RKO (cell line): ENCODE results near the gene FZD10.

ENCODE experiments used
- DNase-seq: peaks from one replicate; pipeline ENCODE4 v3.0.0-alpha.2; 2016; ENCODE audit warnings: low spot score

Gene FZD10, protein sequence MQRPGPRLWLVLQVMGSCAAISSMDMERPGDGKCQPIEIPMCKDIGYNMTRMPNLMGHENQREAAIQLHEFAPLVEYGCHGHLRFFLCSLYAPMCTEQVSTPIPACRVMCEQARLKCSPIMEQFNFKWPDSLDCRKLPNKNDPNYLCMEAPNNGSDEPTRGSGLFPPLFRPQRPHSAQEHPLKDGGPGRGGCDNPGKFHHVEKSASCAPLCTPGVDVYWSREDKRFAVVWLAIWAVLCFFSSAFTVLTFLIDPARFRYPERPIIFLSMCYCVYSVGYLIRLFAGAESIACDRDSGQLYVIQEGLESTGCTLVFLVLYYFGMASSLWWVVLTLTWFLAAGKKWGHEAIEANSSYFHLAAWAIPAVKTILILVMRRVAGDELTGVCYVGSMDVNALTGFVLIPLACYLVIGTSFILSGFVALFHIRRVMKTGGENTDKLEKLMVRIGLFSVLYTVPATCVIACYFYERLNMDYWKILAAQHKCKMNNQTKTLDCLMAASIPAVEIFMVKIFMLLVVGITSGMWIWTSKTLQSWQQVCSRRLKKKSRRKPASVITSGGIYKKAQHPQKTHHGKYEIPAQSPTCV

DNA sequence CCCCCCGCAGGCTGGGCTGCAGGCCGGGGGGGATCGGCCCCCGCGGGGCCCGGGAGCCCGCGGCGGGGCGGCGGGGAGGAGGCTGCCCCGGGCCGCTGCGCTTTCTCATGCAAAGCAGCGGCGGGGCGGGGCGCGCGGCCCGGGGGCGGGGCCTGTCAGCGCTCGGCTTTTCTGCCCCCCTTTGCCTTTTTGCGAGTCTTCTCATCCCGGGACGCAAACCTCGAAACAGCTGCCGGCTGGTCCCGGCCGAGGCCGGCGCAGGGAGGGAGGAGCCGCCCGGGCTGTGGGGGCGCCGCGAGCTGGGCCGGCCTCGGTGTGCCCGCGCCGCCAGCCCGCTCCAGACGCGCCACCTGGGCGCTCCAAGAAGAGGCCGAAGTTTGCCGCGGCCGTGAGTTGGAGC lies at the start of gene FZD10:
Gene FZD10 (plus strand): TSS at position 198 of the 400 bp plus-strand sequence. CDS start 479 bp downstream, outside the sequence.
- DNase-seq: no peak

DNA sequence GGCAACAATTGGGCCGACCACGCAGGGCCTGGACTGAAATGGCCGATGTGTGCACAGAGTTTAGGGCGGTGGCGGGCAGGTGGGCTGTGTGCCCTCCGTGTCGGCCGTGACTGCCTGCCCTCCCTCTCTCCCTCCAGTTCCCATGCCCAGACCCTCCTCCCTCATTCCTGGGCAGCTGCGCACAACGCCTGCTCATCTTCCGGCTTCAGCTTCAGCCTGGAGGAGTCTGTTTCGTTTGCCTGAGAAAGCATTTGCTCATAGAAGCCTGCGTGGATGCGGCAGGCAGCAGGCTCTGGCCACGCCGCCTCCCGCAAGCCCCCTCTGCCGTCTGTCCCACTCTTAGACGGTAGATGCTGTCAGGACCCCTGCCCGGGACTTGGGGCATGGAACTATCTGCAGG lies 47.3 kb upstream of the FZD10 start:
- DNase-seq: no peak

DNA sequence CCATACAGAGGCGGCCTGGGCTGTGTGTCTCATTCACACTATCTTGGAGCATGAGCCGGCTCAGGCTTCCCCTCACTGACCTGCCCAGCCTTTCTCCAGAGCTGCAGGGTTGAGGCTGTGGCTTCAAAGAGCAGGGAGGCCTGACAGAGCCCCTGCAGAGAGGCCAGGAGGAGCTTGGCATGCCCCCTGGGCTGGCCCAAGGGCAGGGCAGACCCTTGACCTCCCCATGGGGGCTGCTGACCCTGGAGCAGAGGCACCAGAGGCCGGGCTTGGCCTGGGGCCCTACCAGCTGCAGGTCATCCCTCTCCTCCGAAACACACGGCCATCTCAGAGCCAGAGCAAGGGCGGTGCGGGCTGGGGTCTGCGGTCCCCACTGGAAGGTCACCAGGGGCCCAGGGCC lies 46.6 kb upstream of the FZD10 start:
- DNase-seq: no peak

DNA sequence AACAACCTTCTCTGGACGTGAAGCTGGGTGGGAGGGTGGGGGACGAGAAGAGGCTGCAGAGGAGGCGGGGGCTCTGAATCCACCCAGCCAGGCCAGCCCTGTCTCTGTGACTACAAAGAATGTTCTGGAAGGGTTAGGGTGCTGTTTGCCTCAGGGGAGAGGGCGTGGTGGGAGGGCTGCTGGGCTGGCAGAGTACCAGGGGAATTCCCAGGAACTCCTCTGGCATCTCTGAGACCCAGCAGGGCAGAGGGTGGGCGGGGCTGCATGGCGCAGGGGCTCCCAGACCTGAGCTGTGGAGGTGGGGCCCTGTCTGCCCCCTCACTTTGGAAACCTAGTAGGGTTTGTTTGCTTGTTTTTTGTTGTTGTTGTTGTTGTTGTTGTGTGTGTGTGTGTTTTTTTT lies 45.5 kb upstream of the FZD10 start:
- DNase-seq: no peak

DNA sequence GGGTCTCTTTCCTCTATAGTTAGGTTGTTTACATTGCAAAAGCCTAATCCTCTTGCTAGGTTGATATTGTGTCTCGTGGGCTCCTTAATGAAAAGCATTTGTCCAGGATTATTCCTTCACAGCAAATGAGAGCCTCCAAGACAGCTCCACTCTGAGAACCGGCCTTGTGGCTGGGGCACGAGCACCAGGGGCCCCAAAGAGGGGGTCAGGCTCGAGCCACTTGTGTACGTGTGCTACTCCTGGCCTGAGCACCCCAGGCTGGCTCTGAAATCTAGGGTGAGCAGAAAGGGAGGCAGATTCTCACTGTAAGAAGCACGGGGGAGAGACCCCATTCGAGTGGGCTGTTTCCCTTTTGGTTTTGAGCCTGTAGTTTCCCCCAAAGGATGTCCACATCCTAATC lies 45.0 kb upstream of the FZD10 start:
- no peak for DNase-seq

DNA sequence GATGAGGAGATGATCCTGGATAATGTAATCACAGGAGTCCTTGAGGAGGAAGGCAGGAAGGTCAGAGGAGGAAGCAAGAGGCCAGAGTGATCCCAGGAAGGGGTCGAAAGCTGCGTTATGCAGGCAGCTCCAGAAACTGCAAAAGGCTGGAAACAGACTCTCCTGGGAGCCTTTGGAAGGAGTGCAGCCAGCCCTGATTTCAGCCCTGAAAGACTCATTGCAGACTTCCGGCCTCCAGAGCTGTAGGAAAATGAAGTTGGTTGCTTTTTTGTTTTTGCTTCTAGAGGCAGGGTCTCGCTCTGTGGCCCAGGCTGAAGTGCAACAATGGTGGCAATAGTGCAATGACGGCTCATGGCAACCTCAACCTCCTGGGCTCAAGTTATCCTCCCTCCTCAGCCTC lies 44.6 kb upstream of the FZD10 start:
- no peak for DNase-seq

- DNase-seq: no peak
Measured at GRCh38 chr12:130118181-130118580, 44.1 kb upstream of the FZD10 start.

DNA sequence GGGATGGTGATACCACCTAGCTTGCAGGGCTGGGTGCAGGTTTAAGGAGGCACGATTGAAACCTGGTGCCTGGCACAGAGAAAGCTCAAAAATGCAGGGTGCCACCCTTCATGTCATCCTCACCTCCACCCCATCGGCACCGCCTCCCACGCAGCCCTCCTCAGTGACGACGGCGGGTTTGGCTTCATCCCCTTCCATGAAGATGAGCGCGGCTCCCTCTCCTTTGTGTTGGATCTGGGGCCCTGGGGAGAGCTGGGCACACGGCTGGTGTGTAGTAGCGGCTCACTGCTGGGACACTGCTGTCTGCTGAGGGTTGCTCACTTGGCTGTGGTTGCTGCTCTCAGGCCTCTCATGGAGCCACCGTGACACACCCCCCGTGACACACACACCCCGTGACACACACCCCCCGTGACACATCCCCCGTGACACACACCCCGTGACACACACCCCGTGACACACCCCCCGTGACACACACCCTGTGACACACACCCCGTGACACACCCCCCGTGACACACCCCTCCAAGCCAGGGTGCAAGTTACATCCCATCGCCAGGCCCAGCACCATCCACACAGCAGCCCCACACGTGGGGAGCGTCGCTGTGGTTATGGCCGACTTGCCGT lies 42.9 kb upstream of the FZD10 start:
- DNase-seq: peak; percentile 42

DNA sequence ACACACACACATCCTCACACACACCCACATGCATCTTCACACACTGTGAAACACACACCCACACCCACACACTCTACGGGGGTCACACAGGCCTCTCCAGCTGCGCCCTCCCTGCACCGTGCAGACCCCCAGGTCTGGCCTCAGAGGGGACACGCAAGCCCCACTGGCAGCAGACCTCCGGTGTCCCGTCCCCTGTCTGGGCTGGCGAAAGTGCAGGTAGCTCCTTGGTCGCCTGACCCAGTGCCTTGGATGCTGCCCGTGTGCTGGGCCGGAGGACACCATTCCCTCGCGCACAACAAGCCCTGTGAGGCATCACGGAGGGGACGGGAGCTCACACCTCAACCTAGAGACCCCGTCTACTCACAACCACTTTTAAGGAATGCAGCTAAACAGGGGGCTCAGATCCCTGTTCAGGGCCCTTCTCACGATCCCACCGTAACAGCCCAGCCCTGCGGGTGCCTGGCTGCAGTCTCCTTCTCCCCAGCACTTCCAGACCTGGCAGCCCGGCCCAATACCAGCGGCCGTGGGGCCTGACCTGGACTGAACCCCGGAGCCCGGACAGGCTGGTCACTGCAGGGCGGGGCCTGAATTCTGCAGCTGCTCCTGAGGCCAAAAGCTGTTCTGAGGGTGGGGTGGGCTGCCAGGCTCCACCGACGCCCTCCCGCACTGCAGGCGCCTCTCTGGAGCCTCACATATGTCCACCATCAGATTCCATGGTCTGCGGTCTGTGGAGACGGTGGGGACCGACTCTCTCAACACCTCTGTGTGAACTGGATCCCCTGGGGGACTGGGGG lies 42.1 kb upstream of the FZD10 start:
- DNase-seq: no peak

- DNase-seq: no peak
Measured at GRCh38 chr12:130121226-130122000, 40.9 kb upstream of the FZD10 start.

DNA sequence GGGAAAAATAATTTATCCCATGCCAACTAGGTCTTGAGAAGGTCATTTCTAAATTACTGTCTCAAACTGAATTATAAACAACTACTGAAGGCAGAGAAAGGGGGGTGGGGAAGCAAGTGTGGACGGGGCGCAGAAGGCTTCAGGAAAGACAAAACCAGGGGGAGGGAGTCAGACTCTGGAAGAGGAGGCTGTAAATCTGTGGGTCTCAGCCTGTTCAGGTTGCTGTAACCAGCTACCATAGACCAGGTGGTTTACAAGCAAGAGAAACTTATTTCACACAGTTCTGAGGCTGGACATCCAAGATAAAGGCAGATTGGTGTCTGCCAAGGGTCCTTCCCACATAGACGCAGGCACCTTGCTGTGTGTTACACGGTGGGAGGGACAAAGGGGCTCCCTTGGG lies 39.9 kb upstream of the FZD10 start:
- no peak for DNase-seq

DNA sequence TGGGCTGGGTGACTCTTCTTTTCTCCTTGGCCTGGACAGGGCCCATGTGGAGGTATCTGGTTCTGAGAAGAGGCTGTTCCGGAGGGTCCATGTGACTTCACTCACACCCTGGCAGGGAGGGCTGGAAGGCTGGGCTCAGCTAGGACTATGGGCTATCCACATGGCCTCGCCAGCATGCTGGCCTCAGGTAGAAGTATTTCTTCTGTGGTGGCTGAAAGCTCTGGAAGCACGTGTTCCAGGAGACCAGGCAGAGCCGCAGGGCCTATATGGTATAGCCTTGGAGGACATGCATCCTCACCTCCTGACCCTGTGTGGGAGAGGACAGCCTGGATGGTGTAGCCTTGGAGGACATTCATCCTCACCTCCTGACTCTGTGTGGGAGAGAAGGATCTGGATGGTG lies 38.2 kb upstream of the FZD10 start:
- no peak for DNase-seq

DNA sequence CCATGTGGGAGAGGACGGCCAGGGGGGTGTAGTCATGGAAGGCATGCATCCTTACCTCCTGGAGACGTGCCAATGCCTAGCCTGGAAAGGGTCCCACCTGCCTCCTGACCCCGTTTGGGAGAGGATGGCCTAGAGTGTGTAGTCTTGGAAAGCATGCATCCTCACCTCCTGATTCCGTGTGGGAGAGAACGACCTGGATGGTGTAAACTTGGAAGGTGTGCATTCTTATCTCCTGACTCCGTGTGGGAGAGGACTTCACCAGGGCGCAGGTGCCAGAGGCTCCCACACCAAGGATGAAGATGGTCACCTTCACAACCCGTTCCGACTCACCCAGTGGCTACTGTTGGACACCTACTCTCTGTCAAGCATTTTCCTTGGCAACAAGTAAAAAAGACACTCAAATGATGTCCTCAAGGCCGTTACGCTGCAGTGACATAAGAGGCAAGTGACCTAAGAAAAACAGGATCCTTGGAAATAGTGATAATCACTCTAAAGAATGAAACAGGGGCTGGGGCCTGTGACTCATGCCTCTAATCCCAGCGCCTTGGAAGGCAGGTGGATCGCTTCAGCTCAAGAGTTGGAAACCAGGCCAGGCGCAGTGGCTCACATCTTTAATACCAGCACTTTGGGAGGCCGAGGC lies 37.5 kb upstream of the FZD10 start:
- DNase-seq: no peak

DNA sequence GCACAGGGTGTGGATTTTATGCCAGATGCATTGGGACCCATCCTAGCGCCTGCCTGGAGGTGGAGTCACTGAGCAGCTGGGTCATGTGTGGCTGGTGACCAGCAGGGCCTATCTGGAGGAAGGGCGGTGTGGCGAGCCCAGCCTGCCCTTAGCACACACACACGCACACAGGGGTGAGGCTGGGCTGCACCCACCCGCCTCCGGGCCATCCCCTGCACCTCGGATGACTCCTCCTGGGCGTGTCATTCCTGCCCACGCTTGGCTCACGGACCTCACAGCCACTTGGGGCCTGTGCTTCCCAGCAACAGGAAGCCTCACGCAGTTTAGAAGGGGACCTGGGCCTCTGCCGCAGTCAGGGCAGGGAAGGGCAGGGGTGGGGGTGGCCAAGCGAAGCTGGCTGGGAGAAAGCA lies 36.2 kb upstream of the FZD10 start:
- no peak for DNase-seq

DNA sequence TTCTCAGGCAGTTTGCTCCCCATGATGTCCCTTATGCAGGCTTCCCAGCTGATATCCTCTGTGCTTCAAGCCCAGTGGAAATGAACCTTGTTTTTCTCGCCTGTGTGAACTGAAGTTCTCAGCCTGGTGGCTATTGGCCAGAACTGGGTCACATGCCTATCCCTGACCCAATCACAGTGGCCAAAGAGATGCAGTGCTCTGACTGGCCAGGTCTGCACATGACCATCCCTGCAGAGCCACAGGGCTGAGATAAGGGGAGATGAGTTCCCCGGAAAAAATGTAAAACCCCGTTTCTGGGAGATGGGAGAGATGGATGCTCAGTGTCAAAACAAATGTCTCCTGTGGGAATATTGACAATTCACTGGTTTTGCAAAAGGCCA lies 34.7 kb upstream of the FZD10 start:
- no peak for DNase-seq

GRCh38 chr12:130127912-130128789 lies 34.1 kb upstream of the FZD10 start:
- DNase-seq: no peak

GRCh38 chr12:130128790-130129735 lies 33.2 kb upstream of the FZD10 start:
- no peak for DNase-seq

GRCh38 chr12:130130346-130130745 lies 31.9 kb upstream of the FZD10 start:
- no peak for DNase-seq

DNA sequence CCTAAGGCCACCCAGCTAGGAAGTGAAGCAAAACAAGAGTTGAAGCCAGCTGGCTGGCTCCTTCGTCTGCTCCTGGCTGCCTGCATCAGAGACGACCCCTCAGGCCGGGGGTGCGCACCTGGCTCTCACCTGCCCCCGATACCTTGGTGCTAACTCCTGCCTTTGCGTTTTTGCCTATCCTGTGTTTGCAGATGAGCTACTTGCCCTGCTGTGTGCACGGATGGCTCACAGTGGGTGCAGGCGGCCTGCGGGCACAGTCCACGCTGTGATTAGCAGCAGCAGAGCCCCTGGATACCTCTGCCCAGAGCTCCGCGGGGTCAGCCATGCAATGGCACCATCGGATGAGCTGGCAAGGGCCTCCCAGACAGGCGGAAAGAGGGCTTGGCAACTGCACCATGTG lies 31.2 kb upstream of the FZD10 start:
- no peak for DNase-seq
